ENCODE results near the gene SH3PXD2A. TPM values are rescaled to one million over a fixed set of nuclear protein-coding genes. Genes with fewer than 3 reads are reported as not detected.

Gene SH3PXD2A
- total and polyA plus RNA-seq, 10 of the 15 experiments (the other 5 are each of a cell fraction or from before 2014, with no cell fraction given), result 0.63 to 14.0 (median 4.4) TPM

DNA sequence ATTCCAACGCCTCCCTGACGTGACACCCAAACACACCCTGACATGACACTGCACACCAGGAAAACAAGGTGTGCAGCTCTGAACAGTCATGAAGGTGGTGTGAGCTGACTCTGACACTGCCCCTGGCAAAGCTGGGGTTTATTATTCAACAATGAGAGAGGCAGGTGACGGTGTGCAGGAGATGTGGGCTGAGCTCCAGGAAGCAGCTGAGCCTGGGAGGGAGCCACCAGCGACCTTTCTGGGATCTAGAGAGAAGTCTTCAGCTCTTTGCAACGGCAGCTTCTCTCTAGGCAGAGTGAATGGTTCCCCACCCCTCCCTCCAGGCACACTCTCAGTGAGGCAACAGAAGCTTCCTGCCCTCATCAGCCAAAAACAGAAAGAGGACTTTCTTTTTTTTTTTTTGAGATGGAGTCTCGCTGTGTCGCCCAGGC is 65.6 kb downstream of the SH3PXD2A start:
- ChIA-PET RAD21 (ENCODE audit: unreplicated experiment) (interaction anchor here (1.3 to 1.4 kb wide), 2 partner anchors 24 to 77 kb away, joined by 4 read pairs; no protein-coding TSS in a partner anchor), SMC1A (ENCODE audit: uncharacterized antibody, unreplicated experiment) (interaction anchor here (1.0 to 1.6 kb wide), 2 partner anchors 9 to 14 kb away, joined by 3 to 4 read pairs; no protein-coding TSS in a partner anchor), POLR2A (no interaction called here), CTCF (interaction anchor here (0.9 kb wide), 1 partner anchor 98 kb away, joined by 3 read pairs; no protein-coding TSS in a partner anchor)
- BruUV-seq (replicated peaks), result no TSS peak
- Histone ChIP-seq H2AFZ (ENCODE audit: control insufficient read depth, low read depth, low read length) (no peak overlapping the region), H4K20me1 (ENCODE audit: control insufficient read depth, insufficient read depth) (no peaks in the 10 kb centered on the region), H3K27me3 (replicated peaks in 1 of 2; ENCODE audit: control insufficient read depth in 2 of 2, insufficient read depth in 2 of 2, low read length in 1 of 2) (peaks cover 2 to 6% of the 10 kb centered on the region in 2 experiments; a peak in 1 of 4 replicates), H3K36me3 (ENCODE audit: control insufficient read depth in 2 of 2, insufficient read depth in 2 of 2, low read length in 1 of 2) (no peaks in the 10 kb centered on the region), H3K9ac (ENCODE audit: control insufficient read depth, insufficient read depth, low read length) (no peak overlapping the region), H3K79me2 (ENCODE audit: control insufficient read depth, insufficient read depth, low read length) (no peaks in the 10 kb centered on the region), H3K27ac (ENCODE audit: control insufficient read depth, insufficient read depth) (no peak overlapping the region), H3K4me3 (no peak overlapping the region), H3K4me2 (ENCODE audit: control insufficient read depth, insufficient read depth) (no peak overlapping the region), H3K4me1 (ENCODE audit: control insufficient read depth, insufficient read depth, low read length) (no peaks in the 10 kb centered on the region), H3K9me3 (replicated peaks; ENCODE audit: control insufficient read depth, insufficient read depth, low read length) (no peaks in the 10 kb centered on the region)
- ATAC-seq (no peak), FAIRE-seq (no peak), DNase-seq (ENCODE audit: low read depth, low spot score) (no peak)
- WGBS (ENCODE audit: insufficient coverage, insufficient replicate concordance, low lambda C conversion rate, missing lambda C conversion rate), result 25% methylated on average over 7 of the region's 7 CpGs
- in situ Hi-C loops (cut with MboI) (no loop called here), intact Hi-C loops (cut with micrococcal nuclease; ENCODE audit: unreplicated experiment) (no loop called here)
- TF ChIP-seq IKZF2 (IDR thresholded peaks at IDR 0.05), result no peak
- TF ChIP-seq TAF1 (IDR thresholded peaks at IDR 0.05; ENCODE audit: borderline replicate concordance, low read depth, low read length), result no peak
- TF ChIP-seq MTA3 (IDR thresholded peaks at IDR 0.05; ENCODE audit: borderline replicate concordance, low read length), result no peak
- TF ChIP-seq NFYB (IDR thresholded peaks at IDR 0.05; ENCODE audit: insufficient read depth, low read depth, low read length), result no peak
- TF ChIP-seq, protein P1, sequence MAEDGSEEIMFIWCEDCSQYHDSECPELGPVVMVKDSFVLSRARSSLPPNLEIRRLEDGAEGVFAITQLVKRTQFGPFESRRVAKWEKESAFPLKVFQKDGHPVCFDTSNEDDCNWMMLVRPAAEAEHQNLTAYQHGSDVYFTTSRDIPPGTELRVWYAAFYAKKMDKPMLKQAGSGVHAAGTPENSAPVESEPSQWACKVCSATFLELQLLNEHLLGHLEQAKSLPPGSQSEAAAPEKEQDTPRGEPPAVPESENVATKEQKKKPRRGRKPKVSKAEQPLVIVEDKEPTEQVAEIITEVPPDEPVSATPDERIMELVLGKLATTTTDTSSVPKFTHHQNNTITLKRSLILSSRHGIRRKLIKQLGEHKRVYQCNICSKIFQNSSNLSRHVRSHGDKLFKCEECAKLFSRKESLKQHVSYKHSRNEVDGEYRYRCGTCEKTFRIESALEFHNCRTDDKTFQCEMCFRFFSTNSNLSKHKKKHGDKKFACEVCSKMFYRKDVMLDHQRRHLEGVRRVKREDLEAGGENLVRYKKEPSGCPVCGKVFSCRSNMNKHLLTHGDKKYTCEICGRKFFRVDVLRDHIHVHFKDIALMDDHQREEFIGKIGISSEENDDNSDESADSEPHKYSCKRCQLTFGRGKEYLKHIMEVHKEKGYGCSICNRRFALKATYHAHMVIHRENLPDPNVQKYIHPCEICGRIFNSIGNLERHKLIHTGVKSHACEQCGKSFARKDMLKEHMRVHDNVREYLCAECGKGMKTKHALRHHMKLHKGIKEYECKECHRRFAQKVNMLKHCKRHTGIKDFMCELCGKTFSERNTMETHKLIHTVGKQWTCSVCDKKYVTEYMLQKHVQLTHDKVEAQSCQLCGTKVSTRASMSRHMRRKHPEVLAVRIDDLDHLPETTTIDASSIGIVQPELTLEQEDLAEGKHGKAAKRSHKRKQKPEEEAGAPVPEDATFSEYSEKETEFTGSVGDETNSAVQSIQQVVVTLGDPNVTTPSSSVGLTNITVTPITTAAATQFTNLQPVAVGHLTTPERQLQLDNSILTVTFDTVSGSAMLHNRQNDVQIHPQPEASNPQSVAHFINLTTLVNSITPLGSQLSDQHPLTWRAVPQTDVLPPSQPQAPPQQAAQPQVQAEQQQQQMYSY (CRISPR knock-in tag; IDR thresholded peaks at IDR 0.05), result no peak
- TF ChIP-seq, protein P2, sequence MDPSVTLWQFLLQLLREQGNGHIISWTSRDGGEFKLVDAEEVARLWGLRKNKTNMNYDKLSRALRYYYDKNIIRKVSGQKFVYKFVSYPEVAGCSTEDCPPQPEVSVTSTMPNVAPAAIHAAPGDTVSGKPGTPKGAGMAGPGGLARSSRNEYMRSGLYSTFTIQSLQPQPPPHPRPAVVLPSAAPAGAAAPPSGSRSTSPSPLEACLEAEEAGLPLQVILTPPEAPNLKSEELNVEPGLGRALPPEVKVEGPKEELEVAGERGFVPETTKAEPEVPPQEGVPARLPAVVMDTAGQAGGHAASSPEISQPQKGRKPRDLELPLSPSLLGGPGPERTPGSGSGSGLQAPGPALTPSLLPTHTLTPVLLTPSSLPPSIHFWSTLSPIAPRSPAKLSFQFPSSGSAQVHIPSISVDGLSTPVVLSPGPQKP (IDR thresholded peaks at IDR 0.05; ENCODE audit: low read depth, low read length), result no peak
- TF ChIP-seq, protein P3, sequence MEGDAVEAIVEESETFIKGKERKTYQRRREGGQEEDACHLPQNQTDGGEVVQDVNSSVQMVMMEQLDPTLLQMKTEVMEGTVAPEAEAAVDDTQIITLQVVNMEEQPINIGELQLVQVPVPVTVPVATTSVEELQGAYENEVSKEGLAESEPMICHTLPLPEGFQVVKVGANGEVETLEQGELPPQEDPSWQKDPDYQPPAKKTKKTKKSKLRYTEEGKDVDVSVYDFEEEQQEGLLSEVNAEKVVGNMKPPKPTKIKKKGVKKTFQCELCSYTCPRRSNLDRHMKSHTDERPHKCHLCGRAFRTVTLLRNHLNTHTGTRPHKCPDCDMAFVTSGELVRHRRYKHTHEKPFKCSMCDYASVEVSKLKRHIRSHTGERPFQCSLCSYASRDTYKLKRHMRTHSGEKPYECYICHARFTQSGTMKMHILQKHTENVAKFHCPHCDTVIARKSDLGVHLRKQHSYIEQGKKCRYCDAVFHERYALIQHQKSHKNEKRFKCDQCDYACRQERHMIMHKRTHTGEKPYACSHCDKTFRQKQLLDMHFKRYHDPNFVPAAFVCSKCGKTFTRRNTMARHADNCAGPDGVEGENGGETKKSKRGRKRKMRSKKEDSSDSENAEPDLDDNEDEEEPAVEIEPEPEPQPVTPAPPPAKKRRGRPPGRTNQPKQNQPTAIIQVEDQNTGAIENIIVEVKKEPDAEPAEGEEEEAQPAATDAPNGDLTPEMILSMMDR (IDR thresholded peaks at IDR 0.05 in 2 of 3, conservative IDR thresholded peaks at IDR 0.05 in 1 of 3; ENCODE audit: control insufficient read depth in 2 of 3, extremely low read depth in 1 of 3, insufficient read depth in 1 of 3, low read depth in 3 of 3, low read length in 3 of 3), result no peak
- TF ChIP-seq ZNF24 (IDR thresholded peaks at IDR 0.05), result no peak
- no peak for TF ChIP-seq NBN (IDR thresholded peaks at IDR 0.05)
- TF ChIP-seq, protein P4, sequence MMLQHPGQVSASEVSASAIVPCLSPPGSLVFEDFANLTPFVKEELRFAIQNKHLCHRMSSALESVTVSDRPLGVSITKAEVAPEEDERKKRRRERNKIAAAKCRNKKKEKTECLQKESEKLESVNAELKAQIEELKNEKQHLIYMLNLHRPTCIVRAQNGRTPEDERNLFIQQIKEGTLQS (IDR thresholded peaks at IDR 0.05; ENCODE audit: borderline replicate concordance, extremely low read depth, low read depth, low read length), result no peak
- TF ChIP-seq SMAD1 (IDR thresholded peaks at IDR 0.05; ENCODE audit: low read depth, partially characterized antibody), result no peak
- no peak for TF ChIP-seq SIN3A (IDR thresholded peaks at IDR 0.05; ENCODE audit: low read depth, low read length)
- TF ChIP-seq ZNF622 (IDR thresholded peaks at IDR 0.05), result no peak
- no peak for TF ChIP-seq EZH2 (IDR thresholded peaks at IDR 0.05; ENCODE audit: borderline replicate concordance, control insufficient read depth, low read depth, low read length)

Data from GM12878 (cell line).